ENCODE results near the gene DPT.
A peak's percentile ranks its signal among the peaks of the same experiment; 100 is the strongest.

Gene DPT

GRCh38 chr1:168697356-168698126, 31.5 kb downstream of the DPT start:
- peak; percentile 8 for DNase-seq

- no peak for DNase-seq
These were observed 32.8 kb downstream of the DPT start for GRCh38 chr1:168696125-168696760.

GRCh38 chr1:168693872-168694238, 35.2 kb downstream of the DPT start:
- DNase-seq: no peak

GRCh38 chr1:168693197-168693871, 35.7 kb downstream of the DPT start:
- DNase-seq: no peak

- DNase-seq: no peak
These were observed 36.5 kb downstream of the DPT start for GRCh38 chr1:168692472-168692871.

- DNase-seq: no peak
These were observed 37.5 kb downstream of the DPT start for GRCh38 chr1:168691541-168691940.

GRCh38 chr1:168689726-168690602, 39.0 kb downstream of the DPT start:
- peak; percentile 51 for DNase-seq

- DNase-seq: no peak
These were observed 39.7 kb downstream of the DPT start for GRCh38 chr1:168689327-168689657.

GRCh38 chr1:168688644-168689326, 40.2 kb downstream of the DPT start:
- DNase-seq: no peak

GRCh38 chr1:168687816-168688215, 41.2 kb downstream of the DPT start:
- no peak for DNase-seq

GRCh38 chr1:168686666-168687065, 42.3 kb downstream of the DPT start:
- DNase-seq: no peak

- no peak for DNase-seq
These were observed 45.1 kb downstream of the DPT start for GRCh38 chr1:168683871-168684270.

- DNase-seq: no peak
These were observed 52.1 kb downstream of the DPT start for GRCh38 chr1:168676861-168677260.

GRCh38 chr1:168676029-168676812, 52.8 kb downstream of the DPT start:
- no peak for DNase-seq

GRCh38 chr1:168673974-168674683, 54.9 kb downstream of the DPT start:
- DNase-seq: no peak

GRCh38 chr1:168672278-168672677, 56.7 kb downstream of the DPT start:
- DNase-seq: no peak

- DNase-seq: no peak
These were observed 57.2 kb downstream of the DPT start for GRCh38 chr1:168671782-168672181.

GRCh38 chr1:168665975-168666374, 63.0 kb downstream of the DPT start:
- DNase-seq: no peak

GRCh38 chr1:168664069-168664834, 64.8 kb downstream of the DPT start:
- DNase-seq: no peak

- no peak for DNase-seq
These were observed 72.5 kb downstream of the DPT start for GRCh38 chr1:168656485-168656884.

Data from fibroblast of skin of right quadriceps (primary cell).